A204.1 (cell line): Measurements from ENCODE around the gene CHRNA4.
"Not testable (repeated sequence)": the region's sequence is repeated elsewhere in the genome, so short reads cannot be mapped to it uniquely, and the experiment has no call there.

Experiments used
- FAIRE-seq: peaks from 2 replicates; lab custom pipeline; 2012; peaks lifted over from hg19 to GRCh38; lab: Jason Lieb, UNC

CHRNA4 gene

GRCh38 chr20:63307538-63308217 lies 53.5 kb downstream of the CHRNA4 start:
- no peak for FAIRE-seq

GRCh38 chr20:63306673-63307537 lies 54.2 kb downstream of the CHRNA4 start:
- FAIRE-seq, result no peak

DNA sequence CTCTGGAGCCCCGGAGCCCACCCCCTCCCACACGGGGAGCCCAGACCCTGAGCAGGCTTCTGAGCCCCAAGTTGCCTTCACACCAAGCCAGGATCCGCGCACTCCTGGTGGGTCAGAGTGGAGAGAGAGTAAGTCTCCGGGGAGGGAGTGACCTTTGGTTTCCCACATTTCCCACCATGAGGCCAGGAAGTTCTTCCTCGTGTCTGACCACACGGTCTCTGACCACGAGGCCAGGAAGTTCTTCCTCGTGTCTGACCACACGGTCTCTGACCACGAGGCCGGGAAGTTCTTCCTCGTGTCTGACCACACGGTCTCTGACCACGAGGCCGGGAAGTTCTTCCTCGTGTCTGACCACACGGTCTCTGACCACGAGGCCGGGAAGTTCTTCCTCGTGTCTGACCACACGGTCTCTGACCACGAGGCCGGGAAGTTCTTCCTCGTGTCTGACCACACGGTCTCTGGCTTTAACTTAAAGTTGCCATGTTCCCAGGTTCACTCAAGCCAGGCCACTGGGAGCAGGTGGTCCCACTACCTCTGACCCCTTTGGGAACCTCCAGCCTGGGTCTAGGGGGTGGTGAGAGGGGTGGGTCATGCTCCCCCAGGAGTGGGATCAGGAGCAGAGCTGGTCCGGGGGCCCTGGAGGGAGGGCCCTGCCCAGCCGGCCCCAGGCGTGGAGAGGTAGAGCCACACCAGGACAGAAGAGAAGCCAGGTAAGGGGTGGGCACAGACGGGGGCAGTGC lies 55.0 kb downstream of the CHRNA4 start:
- not testable (repeated sequence) for FAIRE-seq

DNA sequence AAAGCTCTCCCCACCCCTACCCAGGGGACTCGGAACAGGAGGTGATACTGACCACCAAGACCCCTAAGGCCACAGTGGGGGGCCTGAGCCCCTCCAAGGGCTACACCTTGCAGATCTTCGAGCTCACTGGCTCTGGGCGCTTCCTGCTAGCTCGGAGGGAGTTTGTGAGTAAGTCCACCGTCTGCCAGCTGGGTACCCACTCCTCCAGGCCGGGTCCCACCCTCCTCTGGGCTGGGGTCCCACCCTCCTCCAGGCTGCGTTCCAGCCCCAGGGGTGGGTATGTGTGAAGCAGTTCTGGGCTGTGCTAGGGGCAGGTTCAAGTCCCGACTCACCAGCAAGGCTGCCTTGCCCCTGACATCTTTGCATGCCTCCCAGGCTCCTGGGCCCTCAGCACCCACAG lies 55.8 kb downstream of the CHRNA4 start:
- FAIRE-seq, result no peak

DNA sequence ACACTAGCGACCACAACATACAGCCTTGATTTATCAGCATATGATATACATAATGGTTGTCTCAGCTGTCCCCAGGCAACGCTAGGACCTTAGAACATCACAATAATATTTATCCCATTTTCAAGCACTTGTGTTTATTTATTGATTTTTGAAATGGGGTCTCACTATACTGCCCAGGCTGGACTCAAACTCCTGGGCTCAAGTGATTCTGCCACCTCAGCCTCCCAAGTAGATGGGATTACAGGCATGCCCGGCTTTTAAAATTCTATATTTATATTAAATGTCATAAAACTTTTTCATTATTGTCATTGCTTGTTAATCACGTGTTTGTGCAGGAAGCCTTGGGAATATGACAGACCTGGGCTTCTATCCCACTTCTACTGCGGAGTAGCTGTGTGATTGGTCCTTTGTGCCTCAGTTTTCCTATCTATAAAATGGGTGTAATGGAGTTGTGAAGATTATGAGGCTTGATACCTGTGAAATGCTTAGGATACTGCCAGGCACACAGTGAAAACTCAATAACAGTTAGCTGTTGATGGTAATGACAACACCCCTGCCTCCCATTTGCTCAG lies 58.0 kb downstream of the CHRNA4 start:
- no peak for FAIRE-seq

DNA sequence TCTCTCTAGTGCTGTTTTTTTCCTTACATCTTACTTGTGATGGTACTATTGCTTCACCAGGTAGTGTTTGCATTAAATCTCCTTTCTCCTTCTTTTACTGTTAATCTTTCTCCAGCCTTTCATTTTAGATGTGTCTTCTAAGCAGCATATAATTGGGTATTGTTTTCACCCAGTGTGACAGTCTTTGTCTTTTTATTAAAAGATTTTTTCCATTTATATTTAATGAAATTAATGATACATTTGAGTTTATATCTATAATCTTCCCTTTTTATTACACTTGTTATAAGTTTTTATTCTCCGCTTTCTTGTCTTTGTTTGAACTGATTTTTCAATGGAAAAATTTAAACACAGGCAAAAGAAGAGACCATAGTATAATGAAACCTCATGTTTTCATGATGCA lies 59.5 kb downstream of the CHRNA4 start:
- FAIRE-seq, result no peak

- FAIRE-seq, result no peak
These were observed 62.3 kb downstream of the CHRNA4 start for GRCh38 chr20:63298731-63299312.

DNA sequence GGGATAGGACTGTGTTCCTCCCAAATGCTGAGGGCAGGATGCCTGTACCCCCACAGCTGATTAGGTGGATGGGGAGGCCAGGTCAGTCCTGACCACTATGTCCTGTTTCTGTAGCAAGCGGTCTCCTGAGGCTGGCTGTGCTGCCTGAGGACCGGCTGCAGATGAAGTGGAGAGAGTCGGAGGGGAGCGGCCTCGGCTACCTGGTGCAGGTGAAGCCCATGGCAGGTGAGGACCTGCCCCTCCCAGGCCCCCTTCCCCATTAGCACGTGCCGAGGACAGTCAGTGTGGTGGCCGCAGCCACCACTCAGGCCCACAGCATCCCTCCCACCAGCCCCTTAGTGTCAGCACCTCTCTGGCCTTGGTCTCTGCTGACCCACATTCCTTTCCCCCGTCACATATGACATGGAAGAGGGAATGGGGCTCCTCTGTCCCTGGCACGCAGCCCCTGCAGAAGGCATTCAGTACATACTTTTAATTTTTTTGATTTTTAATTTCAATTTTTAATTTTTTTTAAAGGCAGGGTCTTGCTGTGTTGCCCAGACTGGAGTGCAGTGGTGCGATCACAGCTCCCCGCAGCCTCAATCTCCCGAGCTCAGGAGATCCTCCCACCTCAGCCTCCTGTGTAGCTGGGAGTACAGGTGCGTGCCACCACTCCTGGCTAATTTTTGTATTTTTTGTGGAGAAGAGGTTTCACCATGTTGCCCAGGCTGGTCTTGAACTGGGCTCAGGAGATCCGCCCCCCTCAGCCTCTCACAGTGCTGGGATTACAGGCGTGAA lies 63.2 kb downstream of the CHRNA4 start:
- no peak for FAIRE-seq

DNA sequence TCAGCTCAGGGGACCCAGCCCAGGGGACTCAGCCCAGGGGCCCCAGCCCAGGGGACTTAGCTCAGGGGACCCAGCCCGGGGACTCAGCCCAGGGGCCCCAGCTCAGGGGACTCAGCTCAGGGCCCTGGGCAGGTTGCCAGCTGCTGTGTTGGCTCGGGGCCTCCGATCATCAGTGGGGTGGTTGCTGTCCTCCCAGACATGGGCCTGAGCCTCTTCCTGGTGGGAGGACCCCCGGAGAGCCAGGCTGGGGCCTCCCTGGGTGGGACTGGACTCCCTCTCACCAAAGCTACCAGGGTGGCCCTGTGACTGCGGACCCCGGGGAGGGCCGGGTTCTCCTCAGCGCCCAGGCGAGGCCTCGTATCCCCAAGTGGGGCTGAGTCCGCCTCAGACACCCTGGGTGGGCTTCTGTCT lies 63.8 kb downstream of the CHRNA4 start:
- no peak for FAIRE-seq

DNA sequence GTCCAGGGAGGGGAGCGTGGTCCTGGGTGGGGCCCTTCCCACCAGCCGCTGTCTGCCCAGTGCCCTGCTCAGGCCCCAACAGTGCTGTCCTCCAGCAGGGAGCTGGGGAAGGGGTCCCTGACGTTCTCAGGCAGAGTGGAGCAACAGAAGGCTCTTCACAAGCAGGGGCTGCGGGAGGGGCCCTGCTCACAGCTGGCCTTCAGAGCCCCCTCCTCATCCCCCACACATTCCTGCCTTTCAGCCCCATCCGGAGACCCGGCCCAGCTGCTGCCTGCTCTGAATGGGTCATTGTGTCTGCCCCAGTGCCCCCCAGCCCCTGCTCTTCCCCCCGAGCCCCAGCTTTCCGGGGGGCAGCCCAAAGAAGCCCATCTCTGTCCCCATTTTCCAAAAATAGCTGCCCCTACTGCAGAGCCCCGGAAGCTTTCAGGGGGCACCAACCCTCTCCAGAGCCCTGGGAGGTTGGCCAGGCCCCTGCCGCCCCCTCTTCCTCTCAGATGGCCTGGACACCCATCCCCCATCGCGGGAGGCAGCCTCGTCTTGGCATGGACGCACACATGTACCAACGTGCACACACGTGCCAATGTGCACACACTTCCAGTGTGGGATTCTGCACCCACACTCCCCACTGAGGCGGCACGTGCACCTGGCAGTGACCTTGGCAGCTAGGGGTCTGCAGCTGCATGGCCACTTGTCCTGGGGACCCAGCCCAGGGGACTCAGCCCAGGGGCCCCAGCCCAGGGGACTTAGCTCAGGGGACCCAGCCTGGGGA lies 64.4 kb downstream of the CHRNA4 start:
- FAIRE-seq, result no peak

- no peak for FAIRE-seq
These were observed 65.3 kb downstream of the CHRNA4 start for GRCh38 chr20:63295846-63296245.

- no peak for FAIRE-seq
These were observed 65.7 kb downstream of the CHRNA4 start for GRCh38 chr20:63295422-63295821.

DNA sequence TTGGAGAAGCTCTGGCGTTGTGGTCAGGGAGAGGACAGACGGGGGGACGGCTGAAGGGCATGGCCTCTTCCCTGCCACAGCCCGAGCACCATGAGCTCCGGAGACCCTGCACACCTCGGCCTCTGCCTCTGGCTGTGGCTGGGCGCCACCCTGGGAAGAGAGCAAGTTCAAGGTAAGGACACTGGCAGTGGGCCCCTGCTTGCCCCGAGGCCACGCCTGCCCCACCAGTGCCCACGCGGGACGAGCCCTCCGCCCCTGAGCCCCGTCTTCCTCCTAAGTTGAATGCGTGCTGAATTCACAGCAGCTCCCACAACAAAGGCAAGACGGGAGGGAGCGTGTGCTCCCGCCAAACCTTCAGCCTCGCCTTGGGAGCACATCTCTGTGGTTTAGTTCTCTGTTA lies 66.1 kb downstream of the CHRNA4 start:
- FAIRE-seq, result no peak

DNA sequence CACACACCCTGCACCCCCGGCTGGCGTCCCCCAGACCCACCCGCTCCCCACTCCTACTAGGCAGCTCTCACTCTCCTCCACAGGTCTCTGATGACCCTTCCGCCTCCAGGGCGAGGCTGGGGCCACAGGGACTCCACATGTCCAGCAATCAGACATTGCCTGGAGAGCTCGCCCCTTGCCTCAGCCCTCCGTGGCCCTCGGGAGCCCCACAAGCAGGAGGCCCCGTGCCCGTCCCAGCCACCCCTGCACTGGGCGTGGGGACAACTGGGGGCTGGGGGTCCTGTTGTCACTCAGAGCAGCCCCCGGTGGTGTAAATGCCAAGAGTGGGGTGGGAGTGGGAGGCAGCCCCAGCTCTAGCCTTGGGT lies 66.6 kb downstream of the CHRNA4 start:
- FAIRE-seq, result no peak

DNA sequence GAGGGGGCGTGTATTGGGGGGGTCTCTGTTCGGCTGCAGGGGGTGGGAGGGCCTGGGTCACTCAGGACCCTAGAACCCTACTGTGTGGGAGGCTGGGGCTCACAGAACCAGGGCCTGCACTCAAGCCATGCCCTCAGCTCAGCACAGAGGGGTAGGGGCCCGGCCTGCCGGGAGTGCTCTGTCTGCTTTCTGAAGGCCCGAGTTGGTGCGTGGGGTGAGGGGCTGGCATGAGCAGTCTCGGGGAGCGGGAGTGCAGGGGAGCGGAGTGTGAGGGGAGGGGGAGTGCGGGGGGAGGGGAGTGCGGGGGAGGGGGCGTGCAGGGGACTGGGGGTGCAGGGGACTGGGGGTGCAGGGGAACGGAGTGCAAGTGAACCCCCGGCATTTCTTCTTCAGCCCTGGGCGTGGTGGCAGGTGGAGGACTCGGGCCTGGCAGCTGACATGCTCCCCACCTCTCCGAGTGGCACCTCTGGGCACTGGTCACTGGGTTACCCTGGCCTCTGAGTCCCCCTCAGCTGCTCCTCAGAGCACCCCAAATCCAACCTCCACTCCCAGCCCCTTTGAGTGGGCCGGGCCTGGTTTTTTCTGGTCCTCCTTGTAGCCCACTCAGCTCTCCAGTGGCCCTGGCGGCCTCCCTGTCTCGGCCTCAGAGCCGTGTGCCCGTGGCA lies 67.1 kb downstream of the CHRNA4 start:
- no peak for FAIRE-seq

DNA sequence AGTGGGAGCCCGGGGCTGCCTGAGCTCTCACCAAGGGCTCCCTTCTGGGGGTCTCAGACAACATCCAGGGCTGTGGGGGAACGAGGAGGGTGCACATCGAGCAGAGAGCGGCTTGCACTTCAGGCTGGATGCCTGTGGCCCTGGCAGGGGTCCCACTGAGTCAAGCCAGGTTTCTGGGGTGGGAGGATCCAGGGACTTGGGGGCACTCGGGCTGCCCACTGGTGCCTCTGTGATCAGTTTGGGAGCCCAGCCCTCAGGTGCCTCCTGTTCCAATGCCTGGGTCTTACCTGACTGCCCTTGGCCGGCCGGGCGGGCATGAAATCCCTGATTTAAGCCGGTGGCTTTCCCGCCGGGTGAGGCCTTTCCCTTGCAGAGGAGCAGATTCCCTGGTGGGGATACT lies 67.7 kb downstream of the CHRNA4 start:
- FAIRE-seq, result no peak
